DND-41 (cell line): Measurements from ENCODE around the gene ITPR3.

Source experiments
- EZH2 ChIP-seq: IDR thresholded peaks from 3 replicates; pipeline ENCODE4 v1.6.1; 2012; ENCODE audit warnings: borderline replicate concordance, low read depth, mild to moderate bottlenecking, moderate library complexity, low read length, inconsistent platforms; ENCODE audit not compliant: severe bottlenecking
- TF ChIP-seq, protein P1 (sequence below): IDR thresholded peaks from 2 replicates; pipeline ENCODE4 v1.5.1; 2012; ENCODE audit warnings: borderline replicate concordance, low read length, moderate library complexity, mild to moderate bottlenecking; ENCODE audit not compliant: poor library complexity, severe bottlenecking; ENCODE audit errors: extremely low read depth

DNA sequence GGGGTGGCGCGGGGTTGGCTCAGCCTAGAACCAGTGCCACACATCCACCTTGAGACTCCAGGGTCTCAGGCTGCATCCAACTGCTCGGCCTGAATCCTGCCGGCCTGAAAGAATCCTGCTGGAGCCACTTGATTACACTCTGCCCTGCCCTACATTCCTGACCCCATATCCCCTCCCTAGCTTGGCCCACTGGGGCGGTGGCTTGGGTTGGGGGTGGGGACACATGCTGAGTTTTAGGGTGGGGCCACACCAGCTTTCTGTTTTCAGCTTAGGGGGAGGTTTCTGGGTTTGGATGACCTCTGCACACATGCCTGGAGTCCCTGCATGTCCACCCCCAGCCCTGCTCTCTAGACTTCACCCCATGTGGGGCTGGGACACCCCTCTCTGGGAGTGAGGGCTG is 6.8 kb downstream of the ITPR3 start:
- TF ChIP-seq, protein P1, sequence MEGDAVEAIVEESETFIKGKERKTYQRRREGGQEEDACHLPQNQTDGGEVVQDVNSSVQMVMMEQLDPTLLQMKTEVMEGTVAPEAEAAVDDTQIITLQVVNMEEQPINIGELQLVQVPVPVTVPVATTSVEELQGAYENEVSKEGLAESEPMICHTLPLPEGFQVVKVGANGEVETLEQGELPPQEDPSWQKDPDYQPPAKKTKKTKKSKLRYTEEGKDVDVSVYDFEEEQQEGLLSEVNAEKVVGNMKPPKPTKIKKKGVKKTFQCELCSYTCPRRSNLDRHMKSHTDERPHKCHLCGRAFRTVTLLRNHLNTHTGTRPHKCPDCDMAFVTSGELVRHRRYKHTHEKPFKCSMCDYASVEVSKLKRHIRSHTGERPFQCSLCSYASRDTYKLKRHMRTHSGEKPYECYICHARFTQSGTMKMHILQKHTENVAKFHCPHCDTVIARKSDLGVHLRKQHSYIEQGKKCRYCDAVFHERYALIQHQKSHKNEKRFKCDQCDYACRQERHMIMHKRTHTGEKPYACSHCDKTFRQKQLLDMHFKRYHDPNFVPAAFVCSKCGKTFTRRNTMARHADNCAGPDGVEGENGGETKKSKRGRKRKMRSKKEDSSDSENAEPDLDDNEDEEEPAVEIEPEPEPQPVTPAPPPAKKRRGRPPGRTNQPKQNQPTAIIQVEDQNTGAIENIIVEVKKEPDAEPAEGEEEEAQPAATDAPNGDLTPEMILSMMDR, result no peak
- TF ChIP-seq EZH2, result no peak
